AG09319 (cell line): ENCODE data around the gene RAET1E.

ENCODE experiments used
- DNase-seq: peaks from one replicate; pipeline ENCODE4 v3.0.0-alpha.2; 2010; ENCODE audit warnings: low read depth; ENCODE audit errors: extremely low read depth
- TF ChIP-seq, protein P1 (sequence below): IDR thresholded peaks from 2 replicates; pipeline ENCODE4 v1.5.1; 2011; ENCODE audit warnings: low read depth, mild to moderate bottlenecking, inconsistent platforms, low read length, moderate library complexity

RAET1E gene

DNA sequence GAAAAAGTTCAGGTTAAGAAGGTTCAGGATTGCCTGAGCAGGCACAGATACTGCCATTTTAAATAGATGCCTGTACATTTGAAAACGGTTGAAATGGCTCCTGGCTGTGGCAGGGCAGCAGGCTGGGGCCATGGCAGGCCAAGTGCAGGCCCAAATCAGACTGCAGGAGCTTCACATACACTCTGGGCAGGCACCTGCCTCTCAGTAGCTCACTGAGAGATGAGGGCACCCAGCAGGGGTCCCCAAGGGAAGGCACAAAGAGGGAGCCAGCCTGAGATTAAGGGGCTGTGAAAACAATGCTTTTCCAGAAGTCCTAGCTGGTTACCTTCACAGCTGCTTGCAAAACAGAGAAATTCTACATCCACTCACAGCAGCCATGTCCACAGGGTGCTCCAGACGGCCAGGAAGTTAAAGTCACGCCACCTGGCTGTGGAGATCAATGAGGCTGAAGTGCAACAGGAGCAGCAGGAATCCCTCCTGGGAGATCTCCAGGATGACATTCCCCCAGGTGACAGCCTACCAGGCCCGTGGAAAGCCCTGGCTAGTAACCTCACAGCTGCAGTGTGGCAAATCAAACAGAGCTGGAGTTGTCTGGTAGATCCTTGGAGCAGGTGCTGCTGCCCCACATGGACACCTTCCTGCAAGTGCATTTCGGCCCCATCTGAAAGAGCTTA lies 6.2 kb upstream of the RAET1E start:
- DNase-seq: no peak
- TF ChIP-seq, protein P1, sequence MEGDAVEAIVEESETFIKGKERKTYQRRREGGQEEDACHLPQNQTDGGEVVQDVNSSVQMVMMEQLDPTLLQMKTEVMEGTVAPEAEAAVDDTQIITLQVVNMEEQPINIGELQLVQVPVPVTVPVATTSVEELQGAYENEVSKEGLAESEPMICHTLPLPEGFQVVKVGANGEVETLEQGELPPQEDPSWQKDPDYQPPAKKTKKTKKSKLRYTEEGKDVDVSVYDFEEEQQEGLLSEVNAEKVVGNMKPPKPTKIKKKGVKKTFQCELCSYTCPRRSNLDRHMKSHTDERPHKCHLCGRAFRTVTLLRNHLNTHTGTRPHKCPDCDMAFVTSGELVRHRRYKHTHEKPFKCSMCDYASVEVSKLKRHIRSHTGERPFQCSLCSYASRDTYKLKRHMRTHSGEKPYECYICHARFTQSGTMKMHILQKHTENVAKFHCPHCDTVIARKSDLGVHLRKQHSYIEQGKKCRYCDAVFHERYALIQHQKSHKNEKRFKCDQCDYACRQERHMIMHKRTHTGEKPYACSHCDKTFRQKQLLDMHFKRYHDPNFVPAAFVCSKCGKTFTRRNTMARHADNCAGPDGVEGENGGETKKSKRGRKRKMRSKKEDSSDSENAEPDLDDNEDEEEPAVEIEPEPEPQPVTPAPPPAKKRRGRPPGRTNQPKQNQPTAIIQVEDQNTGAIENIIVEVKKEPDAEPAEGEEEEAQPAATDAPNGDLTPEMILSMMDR: no peak

DNA sequence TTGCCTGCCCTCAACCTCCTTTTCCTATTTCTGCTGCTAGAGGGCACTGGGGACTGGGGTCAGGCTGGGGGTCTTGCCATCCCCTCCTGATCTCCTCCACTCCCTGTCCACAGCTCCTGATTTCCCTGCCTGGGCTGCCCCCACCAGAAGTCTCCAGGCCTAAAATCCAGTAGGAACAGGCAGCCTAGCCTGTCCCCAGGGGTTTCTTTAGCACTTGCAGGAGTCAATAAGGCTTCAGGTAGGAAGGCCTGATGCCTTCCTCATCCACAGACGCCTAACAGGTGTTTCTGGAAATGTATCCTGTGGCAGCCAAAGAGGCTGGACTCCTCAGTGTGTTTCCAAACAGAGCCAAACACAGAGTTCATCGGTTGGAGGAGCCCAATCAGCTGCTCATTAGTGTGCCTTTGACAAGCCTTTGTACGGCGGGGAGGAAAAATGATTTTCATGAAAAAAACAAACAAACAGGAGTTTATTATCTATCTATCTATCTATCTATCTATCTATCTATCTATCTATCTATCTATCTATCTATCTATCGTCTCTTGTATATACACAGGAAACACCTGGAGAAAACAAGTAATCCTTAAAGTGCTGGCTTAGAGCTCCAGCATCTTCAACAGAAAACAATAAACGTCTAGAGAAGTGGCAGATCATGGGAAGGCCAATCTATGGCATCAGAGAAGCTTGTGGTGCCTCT lies 3.7 kb upstream of the RAET1E start:
- no peak for DNase-seq
- TF ChIP-seq, protein P1: no peak

DNA sequence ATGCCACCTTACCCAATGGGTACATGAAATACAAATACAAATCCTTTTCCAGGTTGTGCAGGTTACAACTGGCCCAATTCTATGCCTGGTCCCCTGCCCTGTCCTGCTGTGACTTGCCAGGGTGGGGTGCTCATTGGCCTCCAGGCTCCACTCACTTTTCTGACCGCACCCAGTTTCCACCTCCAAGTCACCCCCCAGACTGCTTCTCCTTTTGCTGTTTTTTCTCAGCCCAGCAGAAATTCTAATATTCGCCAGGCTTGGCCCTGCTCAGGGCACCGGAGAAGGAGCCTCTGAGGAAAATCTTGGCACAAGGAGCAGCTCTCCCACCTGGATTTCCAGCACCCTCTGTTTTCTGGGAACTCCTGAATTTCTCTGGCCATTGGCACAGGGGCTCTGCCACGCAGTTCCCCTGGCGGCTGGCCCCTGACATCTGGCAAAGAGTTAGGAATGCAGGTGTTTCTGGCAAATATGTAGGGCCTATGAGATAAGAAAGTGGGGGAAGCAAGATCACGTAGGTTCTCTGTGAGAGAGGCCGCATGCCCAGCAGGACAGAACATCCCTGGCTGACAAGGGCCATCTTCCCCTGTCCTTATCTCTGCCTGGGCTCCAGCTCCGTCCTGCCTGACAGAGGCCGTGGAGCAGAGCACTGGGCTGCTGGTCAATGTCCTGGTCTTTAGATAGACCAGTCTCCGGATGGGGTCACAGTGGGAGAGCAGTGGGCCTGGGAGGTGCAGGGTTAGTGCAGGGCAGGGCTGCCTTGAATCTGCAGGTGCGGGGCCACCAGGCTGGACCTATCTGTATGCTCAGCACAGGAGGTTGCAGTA lies 2.9 kb upstream of the RAET1E start:
- TF ChIP-seq, protein P1: no peak
- no peak for DNase-seq

DNA sequence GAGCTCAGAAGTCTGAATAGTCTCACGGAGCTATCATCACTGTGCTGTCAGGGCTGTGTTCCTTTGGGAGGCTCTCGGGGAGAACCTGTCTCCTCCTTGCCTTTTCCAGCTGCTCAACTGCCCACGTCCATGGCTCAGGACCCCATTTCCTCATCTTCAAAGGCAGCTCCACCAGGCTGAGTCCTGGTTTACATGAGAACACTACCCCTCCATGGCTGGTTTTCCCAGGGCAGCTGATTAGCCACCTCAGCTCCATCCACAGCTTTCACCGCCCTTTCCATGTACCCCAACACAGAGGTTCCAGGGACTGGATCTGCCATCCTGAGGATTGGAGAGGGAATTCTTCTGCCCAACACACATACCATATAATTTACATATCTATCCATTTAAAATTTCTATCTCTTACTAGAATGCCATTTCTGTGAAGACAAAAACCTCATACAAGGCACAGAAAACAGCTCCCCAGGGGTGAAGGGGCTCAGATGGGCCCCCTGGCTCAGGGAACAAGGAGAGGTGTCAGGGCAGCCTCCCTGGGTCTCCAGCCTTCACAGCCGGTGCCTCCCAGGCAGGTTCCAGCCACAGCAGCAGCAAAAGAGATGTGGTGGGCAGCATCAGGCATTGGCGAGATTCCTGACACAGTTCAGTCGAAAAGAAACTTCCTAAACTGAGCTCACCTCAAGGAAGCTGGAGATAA lies 2.2 kb upstream of the RAET1E start:
- DNase-seq: no peak
- TF ChIP-seq, protein P1: no peak

DNA sequence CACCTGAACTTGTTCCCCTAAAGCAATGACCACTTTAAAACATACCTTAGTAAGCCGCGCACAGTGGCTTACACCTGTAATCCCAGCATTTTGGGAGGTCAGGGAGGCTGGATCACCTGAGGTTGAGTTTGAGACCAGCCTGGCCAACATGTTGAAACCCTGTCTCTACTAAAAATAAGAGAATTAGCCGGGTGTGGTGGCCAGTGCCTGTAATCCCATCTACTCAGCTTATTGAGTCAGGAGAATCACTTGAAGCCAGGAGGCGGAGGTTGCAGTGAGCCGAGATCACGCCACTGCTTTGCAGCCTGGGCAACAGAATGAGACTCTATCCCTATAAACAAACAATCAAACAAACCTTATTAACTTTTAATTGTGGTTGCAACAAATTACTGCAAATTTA lies 1.6 kb upstream of the RAET1E start:
- no peak for DNase-seq
- TF ChIP-seq, protein P1: no peak

DNA sequence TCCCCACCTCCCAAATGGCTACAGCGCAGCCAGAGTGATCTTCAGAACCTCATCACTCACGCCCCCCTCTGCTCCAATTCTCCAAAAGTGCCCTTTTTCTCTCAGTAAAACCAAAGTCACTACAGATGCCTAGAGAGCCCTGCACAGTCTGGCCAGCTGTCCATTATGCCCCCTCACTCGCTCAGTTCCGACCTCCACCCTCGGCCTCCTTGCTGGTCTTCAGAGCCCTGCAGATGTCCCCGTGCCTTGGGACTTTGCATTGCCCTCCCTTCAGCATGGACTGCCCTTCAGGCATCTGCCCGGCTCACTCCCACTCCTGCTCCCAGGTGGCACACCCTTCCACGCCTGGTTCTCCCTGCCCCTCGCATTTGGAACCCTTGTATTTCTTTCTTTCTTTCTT lies 1.1 kb upstream of the RAET1E start:
- no peak for DNase-seq

More for the DNA sequence above, 1.1 kb upstream of the RAET1E start:
- TF ChIP-seq, protein P1: no peak
